GM12878 (cell line): Measurements from ENCODE around the gene NOP9. TPM values are rescaled to one million over a fixed set of nuclear protein-coding genes. Genes with fewer than 3 reads are reported as not detected.

ENCODE experiments used
- ATAC-seq: fragments of 200-7000 bp; cut with Tn5 transposase; 3 replicates; pipeline ENCODE4 v1.9.1; 2020; ENCODE audit warnings: mild to moderate bottlenecking, moderate library complexity
- BruUV-seq: library from RNA; stranded (reverse); fragments of 400-500 nt; replicated peaks from 2 replicates; lab custom pipeline; 2021; lab: Mats Ljungman, UMichigan
- CTCF ChIA-PET: fragments of 300-600 bp; sonication (Branson Sonifier 250); formaldehyde crosslinking; extraction: SDS; loops from one replicate; lab custom pipeline; 2021; ENCODE audit warnings: inconsistent platforms; lab: Yijun Ruan, JAX
- POLR2A ChIA-PET: fragments of 350-600 bp; formaldehyde crosslinking; extraction: SDS; loops from one replicate; lab custom pipeline; 2021; ENCODE audit warnings: inconsistent platforms; lab: Charles Lee
- RAD21 ChIA-PET: fragments of 300-600 bp; sonication (Branson Sonifier 250); formaldehyde crosslinking; loops from one replicate; lab custom pipeline; 2023; ENCODE audit warnings: antibody characterized with exemption; ENCODE audit not compliant: unreplicated experiment; lab: Charles Lee
- SMC1A ChIA-PET: fragments of 300-600 bp; sonication (Branson Sonifier 250); formaldehyde crosslinking; loops from one replicate; lab custom pipeline; 2023; ENCODE audit not compliant: unreplicated experiment, uncharacterized antibody; lab: Charles Lee
- DNase-seq: peaks from one replicate; pipeline ENCODE4 v3.0.0-alpha.2; 2011; ENCODE audit warnings: low read depth, low spot score
- FAIRE-seq: peaks from 3 replicates; lab custom pipeline; 2011; peaks lifted over from hg19 to GRCh38; lab: Jason Lieb, UNC
- H2AFZ ChIP-seq: 2 replicates; pipeline ENCODE4 v1.6.0; 2011; ENCODE audit warnings: low read depth, low read length, control low read depth; ENCODE audit not compliant: control insufficient read depth
- H3K27ac ChIP-seq: 2 replicates; pipeline ENCODE4 v1.5.1; 2011; ENCODE audit warnings: control low read depth; ENCODE audit not compliant: control insufficient read depth, insufficient read depth
- H3K27me3 ChIP-seq, 2 experiments: replicated peaks in 1 of 2; 2 replicates each; pipeline versions ENCODE4 v1.6.0 to v1.6.1; 2011; ENCODE audit warnings: low read length in 1 of 2; ENCODE audit not compliant: control insufficient read depth in 2 of 2, insufficient read depth in 2 of 2
- H3K36me3 ChIP-seq, 2 experiments: 2 replicates each; pipeline ENCODE4 v1.5.1; 2011; ENCODE audit warnings: low read length in 1 of 2; ENCODE audit not compliant: control insufficient read depth in 2 of 2, insufficient read depth in 2 of 2
- H3K4me1 ChIP-seq: 2 replicates; pipeline ENCODE4 v1.6.1; 2011; ENCODE audit warnings: mild to moderate bottlenecking, low read length, moderate library complexity, mixed read lengths; ENCODE audit not compliant: control insufficient read depth, insufficient read depth
- H3K4me2 ChIP-seq: 2 replicates; pipeline ENCODE4 v1.6.0; 2011; ENCODE audit warnings: control low read depth; ENCODE audit not compliant: control insufficient read depth, insufficient read depth
- H3K4me3 ChIP-seq: fragments of 200-600 bp; sonication (generic); 2 replicates; pipeline ENCODE4 v1.5.1; 2016
- H3K79me2 ChIP-seq: 2 replicates; pipeline ENCODE4 v1.6.0; 2011; ENCODE audit warnings: low read length; ENCODE audit not compliant: control insufficient read depth, insufficient read depth
- H3K9ac ChIP-seq: 2 replicates; pipeline ENCODE4 v1.8.0; 2011; ENCODE audit warnings: low read length, control low read depth, mixed read lengths; ENCODE audit not compliant: control insufficient read depth, insufficient read depth
- H3K9me3 ChIP-seq: replicated peaks from 3 replicates; pipeline ENCODE4 v1.5.1; 2011; ENCODE audit warnings: mild to moderate bottlenecking, low read length; ENCODE audit not compliant: control insufficient read depth, insufficient read depth
- H4K20me1 ChIP-seq: 2 replicates; pipeline ENCODE4 v1.6.0; 2011; ENCODE audit not compliant: control insufficient read depth, insufficient read depth
- BHLHE40 ChIP-seq, 2 experiments: fragments of 450-650 bp in 1 of 2; IDR thresholded peaks; 2 replicates each; pipeline ENCODE4 v1.6.1; 2011 to 2017; ENCODE audit warnings: low read depth in 2 of 2, borderline replicate concordance in 1 of 2, improper control_type of control experiment in 1 of 2, low read length in 1 of 2, mild to moderate bottlenecking in 1 of 2
- GABPA ChIP-seq: IDR thresholded peaks from 2 replicates; pipeline ENCODE4 v1.6.1; 2014; ENCODE audit warnings: antibody characterized with exemption, low read depth, mild to moderate bottlenecking, inconsistent platforms
- TCF3 ChIP-seq: IDR thresholded peaks from 2 replicates; pipeline ENCODE4 v1.6.1; 2012; ENCODE audit warnings: low read depth, mild to moderate bottlenecking, low read length, borderline replicate concordance; ENCODE audit not compliant: insufficient read depth
- WGBS: methylation state at CpG from one replicate; pipeline ENCODE4 v1.1.6; 2016; ENCODE audit warnings: low lambda C conversion rate; ENCODE audit not compliant: insufficient replicate concordance, insufficient coverage; ENCODE audit errors: missing lambda C conversion rate; 5-methylcytosine and 5-hydroxymethylcytosine counted together
- in situ Hi-C: fragments of 300-500 bp; cut with MboI; formaldehyde crosslinking; loops from 9 replicates; pipeline ENCODE4 v1.14.3; 2018; ENCODE audit warnings: mixed read lengths
- intact Hi-C: fragments of 100-400 bp; cut with micrococcal nuclease; formaldehyde crosslinking; loops from one replicate; pipeline ENCODE4 v1.14.2; 2022; ENCODE audit not compliant: unreplicated experiment
- polyA plus RNA-seq, 11 experiments: library from polyadenylated mRNA; depleted of rRNA in 4 of 11; unstranded in 6 of 11; stranded (reverse) in 5 of 11; fragments of >200 nt; fragmentation: Nextera tagmentation in 4 of 11; fragmentation: Illumina TruSeq in 1 of 11; extraction: Ambion mirVana in 4 of 11; extraction: Trizol in 1 of 11; gene quantifications; 1 replicate in 1 of 11; 2 replicates in 10 of 11; pipeline versions ENCODE4 v1.2.1 to v1.2.3, GENCODE V29; 2011 to 2016; ENCODE audit warnings: inconsistent platforms in 2 of 11, missing spikeins in 2 of 11, low read depth in 1 of 11
- total RNA-seq, 4 experiments: library from RNA; depleted of rRNA in 3 of 4; stranded (reverse); fragments of >200 nt in 3 of 4; fragmentation: Illumina TruSeq in 1 of 4; extraction: Trizol in 1 of 4; gene quantifications; 2 replicates each; pipeline versions ENCODE4 v1.2.1 to v1.2.3, GENCODE V29; 2013 to 2021
- TF ChIP-seq, protein P1 (sequence below): fragments of 450-650 bp; IDR thresholded peaks from 2 replicates; pipeline ENCODE4 v1.6.1; 2017; ENCODE audit warnings: mild to moderate bottlenecking, moderate library complexity

NOP9 gene
- total and polyA plus RNA-seq, 10 of the 15 experiments (the other 5 are each of a cell fraction or from before 2014, with no cell fraction given): 2.4 to 43.9 (median 20.3) TPM

DNA sequence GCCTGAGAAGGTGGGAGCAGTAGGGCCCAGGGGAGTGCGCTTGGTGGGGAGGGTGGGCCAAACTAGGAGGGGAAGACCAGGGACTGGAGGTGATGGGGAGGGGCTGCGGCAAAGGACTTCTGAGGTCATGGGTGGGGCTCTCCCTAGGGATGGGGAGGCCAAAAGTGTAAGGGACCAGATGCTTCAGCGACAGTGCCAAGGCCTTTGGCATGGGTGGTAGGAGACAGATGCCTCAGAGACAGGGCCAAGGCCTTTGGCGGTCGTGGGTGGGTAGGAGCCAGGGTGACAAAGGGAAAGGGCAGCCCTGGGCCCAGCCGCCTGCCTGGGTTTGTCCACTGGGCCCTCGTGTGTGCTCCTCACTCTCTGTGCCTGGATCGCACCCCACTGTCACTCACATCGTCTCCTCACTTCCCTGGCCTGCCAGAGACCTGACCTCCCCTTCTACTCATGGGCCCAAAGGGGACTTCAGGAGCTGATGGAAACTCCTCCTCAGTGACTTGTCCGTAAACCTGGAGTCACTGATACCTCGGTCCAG lies 15.1 kb upstream of the NOP9 start:
- ChIA-PET RAD21 (interaction anchor here (0.7 to 1.5 kb wide), 2 partner anchors 11 to 42 kb away, joined by 3 to 4 read pairs; partner anchors contain the start of gene TINF2), CTCF (interaction anchor here (1.6 to 17.1 kb wide), 3 partner anchors 10 to 39 kb away, joined by 4 to 269 read pairs (median 266); partner anchors contain the start of genes CIDEB, DHRS1, NOP9 and TINF2), POLR2A (interaction anchor here (2.4 kb wide), 1 partner anchor 10 kb away, joined by 12 read pairs; no protein-coding TSS in a partner anchor), SMC1A (interaction anchor here (1.9 to 11.8 kb wide), 2 partner anchors 10 to 13 kb away, joined by 5 to 115 read pairs; partner anchors contain the start of genes DHRS1 and NOP9)
- no peak overlapping the region for H3K4me2 ChIP-seq
- H2AFZ ChIP-seq: no peak overlapping the region
- H3K79me2 ChIP-seq: no peaks in the 10 kb centered on the region; the same call in 1 of the 2 replicates
- 75% methylated on average over 10 of the region's 11 CpGs for WGBS
- H3K4me1 ChIP-seq: peaks cover 11% of the 10 kb centered on the region
- in situ Hi-C loops (no loop called here), intact Hi-C loops (no loop called here)
- BruUV-seq: no TSS peak
- H3K27me3 ChIP-seq: no peaks in the 10 kb centered on the region
- no peaks in the 10 kb centered on the region; a peak in 1 of 4 replicates for H3K36me3 ChIP-seq
- no peak overlapping the region for H3K4me3 ChIP-seq
- DNase-seq (no peak), ATAC-seq (no peak), FAIRE-seq (no peak)
- H4K20me1 ChIP-seq: no peaks in the 10 kb centered on the region
- H3K9me3 ChIP-seq: no peaks in the 10 kb centered on the region
- H3K9ac ChIP-seq: no peak overlapping the region
- TF ChIP-seq TCF3 (no peak), GABPA (no peak), BHLHE40 (IDR thresholded peaks at IDR 0.05; ENCODE audit: borderline replicate concordance in 1 of 2, low read depth in 2 of 2, low read length in 1 of 2) (no peak)
- TF ChIP-seq, protein P1, sequence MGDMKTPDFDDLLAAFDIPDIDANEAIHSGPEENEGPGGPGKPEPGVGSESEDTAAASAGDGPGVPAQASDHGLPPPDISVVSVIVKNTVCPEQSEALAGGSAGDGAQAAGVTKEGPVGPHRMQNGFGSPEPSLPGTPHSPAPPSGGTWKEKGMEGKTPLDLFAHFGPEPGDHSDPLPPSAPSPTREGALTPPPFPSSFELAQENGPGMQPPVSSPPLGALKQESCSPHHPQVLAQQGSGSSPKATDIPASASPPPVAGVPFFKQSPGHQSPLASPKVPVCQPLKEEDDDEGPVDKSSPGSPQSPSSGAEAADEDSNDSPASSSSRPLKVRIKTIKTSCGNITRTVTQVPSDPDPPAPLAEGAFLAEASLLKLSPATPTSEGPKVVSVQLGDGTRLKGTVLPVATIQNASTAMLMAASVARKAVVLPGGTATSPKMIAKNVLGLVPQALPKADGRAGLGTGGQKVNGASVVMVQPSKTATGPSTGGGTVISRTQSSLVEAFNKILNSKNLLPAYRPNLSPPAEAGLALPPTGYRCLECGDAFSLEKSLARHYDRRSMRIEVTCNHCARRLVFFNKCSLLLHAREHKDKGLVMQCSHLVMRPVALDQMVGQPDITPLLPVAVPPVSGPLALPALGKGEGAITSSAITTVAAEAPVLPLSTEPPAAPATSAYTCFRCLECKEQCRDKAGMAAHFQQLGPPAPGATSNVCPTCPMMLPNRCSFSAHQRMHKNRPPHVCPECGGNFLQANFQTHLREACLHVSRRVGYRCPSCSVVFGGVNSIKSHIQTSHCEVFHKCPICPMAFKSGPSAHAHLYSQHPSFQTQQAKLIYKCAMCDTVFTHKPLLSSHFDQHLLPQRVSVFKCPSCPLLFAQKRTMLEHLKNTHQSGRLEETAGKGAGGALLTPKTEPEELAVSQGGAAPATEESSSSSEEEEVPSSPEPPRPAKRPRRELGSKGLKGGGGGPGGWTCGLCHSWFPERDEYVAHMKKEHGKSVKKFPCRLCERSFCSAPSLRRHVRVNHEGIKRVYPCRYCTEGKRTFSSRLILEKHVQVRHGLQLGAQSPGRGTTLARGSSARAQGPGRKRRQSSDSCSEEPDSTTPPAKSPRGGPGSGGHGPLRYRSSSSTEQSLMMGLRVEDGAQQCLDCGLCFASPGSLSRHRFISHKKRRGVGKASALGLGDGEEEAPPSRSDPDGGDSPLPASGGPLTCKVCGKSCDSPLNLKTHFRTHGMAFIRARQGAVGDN: no peak
- no peak overlapping the region for H3K27ac ChIP-seq
